Skin epidermis (tissue), 12 donors: Measurements from ENCODE around the gene PRR23C.

Source experiments
- H3K27ac ChIP-seq, 21 experiments: fragments of 200-600 bp; sonication (generic) in 11 of 21; one replicate each; pipeline ENCODE4 v1.5.0; 2020; ENCODE audit warnings: mild to moderate bottlenecking in 3 of 21, inconsistent platforms in 2 of 21, moderate library complexity in 2 of 21
- H3K4me3 ChIP-seq, 7 experiments: fragments of 200-600 bp; sonication (generic) in 2 of 7; one replicate each; pipeline ENCODE4 v1.5.0; 2020; ENCODE audit warnings: inconsistent platforms in 2 of 7, mild to moderate bottlenecking in 2 of 7, moderate library complexity in 1 of 7

PRR23C gene

GRCh38 chr3:139006051-139006716, 38.5 kb downstream of the PRR23C start, which contains the start of gene PRR23A:
Gene PRR23A, minus strand, starts transcription at chr3:139006268. Its CDS starts 0 bp downstream, at chr3:139006268.
- Histone ChIP-seq H3K4me3 (no peak within 1 kb of the TSS), H3K27ac (no peak within 1 kb of the TSS)

- Histone ChIP-seq H3K27ac (no peak overlapping the region), H3K4me3 (no peak overlapping the region)
Observed at GRCh38 chr3:139005356-139005993, 39.2 kb downstream of the PRR23C start.

DNA sequence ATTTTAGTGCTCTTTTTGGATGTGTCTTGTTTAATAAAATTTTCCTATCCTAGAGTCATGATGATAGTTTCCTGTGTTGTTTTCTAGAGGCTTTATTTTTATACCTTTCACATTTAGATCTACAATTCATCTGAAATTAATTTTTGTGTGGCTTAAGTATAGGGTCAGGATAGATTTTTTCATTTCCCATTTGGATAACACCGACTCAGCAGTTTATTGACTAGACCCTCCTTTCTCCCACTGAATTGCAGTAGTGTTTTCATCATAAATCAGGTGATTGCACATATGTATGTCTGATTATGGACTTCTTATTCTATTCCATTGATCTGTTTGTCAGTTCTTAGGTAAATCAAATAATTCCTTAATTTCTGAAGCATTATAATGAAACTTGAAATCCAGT, 49.0 kb downstream of the PRR23C start:
- Histone ChIP-seq H3K27ac (no peak overlapping the region), H3K4me3 (no peak overlapping the region)
